ENCODE measurements around the gene HYAL2.

DNA sequence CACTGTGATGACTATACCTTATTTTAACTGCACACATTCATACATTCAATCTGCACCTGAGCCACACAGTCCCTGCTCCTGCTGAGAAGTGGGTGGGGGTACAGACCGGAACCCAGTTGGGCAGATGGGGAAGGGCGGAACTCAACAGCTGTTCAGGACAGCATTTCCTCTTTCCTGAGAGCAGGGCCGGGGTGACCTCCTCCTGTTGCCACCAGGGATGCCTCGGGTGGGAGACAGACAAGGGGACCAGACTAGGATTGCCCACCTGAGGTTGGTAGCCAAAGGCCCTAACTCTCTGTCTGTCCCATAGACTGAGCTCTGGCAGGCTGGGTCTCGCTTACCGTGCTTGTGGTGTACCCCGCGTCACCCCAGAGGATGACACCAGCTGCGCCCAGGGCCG lies 3.9 kb downstream of the HYAL2 start:
- TF ChIP-seq, protein P1, sequence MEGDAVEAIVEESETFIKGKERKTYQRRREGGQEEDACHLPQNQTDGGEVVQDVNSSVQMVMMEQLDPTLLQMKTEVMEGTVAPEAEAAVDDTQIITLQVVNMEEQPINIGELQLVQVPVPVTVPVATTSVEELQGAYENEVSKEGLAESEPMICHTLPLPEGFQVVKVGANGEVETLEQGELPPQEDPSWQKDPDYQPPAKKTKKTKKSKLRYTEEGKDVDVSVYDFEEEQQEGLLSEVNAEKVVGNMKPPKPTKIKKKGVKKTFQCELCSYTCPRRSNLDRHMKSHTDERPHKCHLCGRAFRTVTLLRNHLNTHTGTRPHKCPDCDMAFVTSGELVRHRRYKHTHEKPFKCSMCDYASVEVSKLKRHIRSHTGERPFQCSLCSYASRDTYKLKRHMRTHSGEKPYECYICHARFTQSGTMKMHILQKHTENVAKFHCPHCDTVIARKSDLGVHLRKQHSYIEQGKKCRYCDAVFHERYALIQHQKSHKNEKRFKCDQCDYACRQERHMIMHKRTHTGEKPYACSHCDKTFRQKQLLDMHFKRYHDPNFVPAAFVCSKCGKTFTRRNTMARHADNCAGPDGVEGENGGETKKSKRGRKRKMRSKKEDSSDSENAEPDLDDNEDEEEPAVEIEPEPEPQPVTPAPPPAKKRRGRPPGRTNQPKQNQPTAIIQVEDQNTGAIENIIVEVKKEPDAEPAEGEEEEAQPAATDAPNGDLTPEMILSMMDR (IDR thresholded peaks at IDR 0.05), result no peak
- TF ChIP-seq POLR2A (IDR thresholded peaks at IDR 0.05), result no peak

All from right lobe of liver (tissue), 4 donors.